Activated CD4-positive, alpha-beta T cell treated with anti-CD3 and anti-CD28 coated beads, Interleukin-10, Interleukin-2, amounts not matched to agents 100 ng/mL and 50 ng/mL, durations not matched to agents 16 hours and 8 hours (primary cell): Measurements from ENCODE around the gene CD72.
"Not testable (repeated sequence)": the region's sequence is repeated elsewhere in the genome, so short reads cannot be mapped to it uniquely, and the experiment has no call there.

Experiments
- DNase-seq: peaks from one replicate; pipeline ENCODE4 v3.0.0-alpha.2; 2020

CD72 gene

GRCh38 chr9:35649431-35650340, 31.5 kb upstream of the CD72 start:
- DNase-seq: peak; percentile 65

- DNase-seq: peak; percentile 94
Observed at GRCh38 chr9:35646533-35647265, 28.5 kb upstream of the CD72 start.

- peak; percentile 25 for DNase-seq
Observed at GRCh38 chr9:35646153-35646532, 27.9 kb upstream of the CD72 start.

GRCh38 chr9:35645736-35646135, 27.5 kb upstream of the CD72 start:
- not testable (repeated sequence) for DNase-seq

GRCh38 chr9:35643046-35643445, 24.8 kb upstream of the CD72 start:
- no peak for DNase-seq

GRCh38 chr9:35641478-35641877, 23.3 kb upstream of the CD72 start:
- not testable (repeated sequence) for DNase-seq

GRCh38 chr9:35640431-35640830, 22.2 kb upstream of the CD72 start:
- not testable (repeated sequence) for DNase-seq

- DNase-seq: no peak
Observed at GRCh38 chr9:35639631-35640030, 21.4 kb upstream of the CD72 start.

- DNase-seq: not testable (repeated sequence)
Observed at GRCh38 chr9:35639225-35639624, 21.0 kb upstream of the CD72 start.

GRCh38 chr9:35638751-35639150, 20.5 kb upstream of the CD72 start:
- DNase-seq: not testable (repeated sequence)

- not testable (repeated sequence) for DNase-seq
Observed at GRCh38 chr9:35637427-35637955, 19.3 kb upstream of the CD72 start.

GRCh38 chr9:35636877-35637246, 18.6 kb upstream of the CD72 start:
- not testable (repeated sequence) for DNase-seq

GRCh38 chr9:35636135-35636876, 18.1 kb upstream of the CD72 start:
- DNase-seq: no peak

GRCh38 chr9:35635730-35636129, 17.5 kb upstream of the CD72 start:
- no peak for DNase-seq

GRCh38 chr9:35629597-35629996, 11.4 kb upstream of the CD72 start:
- no peak for DNase-seq

GRCh38 chr9:35628389-35628991, 10.3 kb upstream of the CD72 start:
- no peak for DNase-seq

GRCh38 chr9:35627575-35627974, 9.4 kb upstream of the CD72 start:
- no peak for DNase-seq

GRCh38 chr9:35619800-35620158, 1.6 kb upstream of the CD72 start:
- DNase-seq: no peak

- DNase-seq: peak; percentile 57
Observed at GRCh38 chr9:35618854-35619799, 914 bp upstream of the CD72 start.

- no peak for DNase-seq
Observed at GRCh38 chr9:35617548-35617947, 665 bp downstream of the CD72 start.

- peak; percentile 77 for DNase-seq
Observed at GRCh38 chr9:35616681-35617459, 1.3 kb downstream of the CD72 start.
